GM18907 (cell line): ENCODE data around the gene SETD1B.

Experiments
- ATAC-seq: cut with Tn5 transposase; IDR thresholded peaks from one replicate; pipeline ENCODE4 v1.9.1; 2021; ENCODE audit warnings: mild to moderate bottlenecking, moderate library complexity; ENCODE audit not compliant: unreplicated experiment

SETD1B gene

DNA sequence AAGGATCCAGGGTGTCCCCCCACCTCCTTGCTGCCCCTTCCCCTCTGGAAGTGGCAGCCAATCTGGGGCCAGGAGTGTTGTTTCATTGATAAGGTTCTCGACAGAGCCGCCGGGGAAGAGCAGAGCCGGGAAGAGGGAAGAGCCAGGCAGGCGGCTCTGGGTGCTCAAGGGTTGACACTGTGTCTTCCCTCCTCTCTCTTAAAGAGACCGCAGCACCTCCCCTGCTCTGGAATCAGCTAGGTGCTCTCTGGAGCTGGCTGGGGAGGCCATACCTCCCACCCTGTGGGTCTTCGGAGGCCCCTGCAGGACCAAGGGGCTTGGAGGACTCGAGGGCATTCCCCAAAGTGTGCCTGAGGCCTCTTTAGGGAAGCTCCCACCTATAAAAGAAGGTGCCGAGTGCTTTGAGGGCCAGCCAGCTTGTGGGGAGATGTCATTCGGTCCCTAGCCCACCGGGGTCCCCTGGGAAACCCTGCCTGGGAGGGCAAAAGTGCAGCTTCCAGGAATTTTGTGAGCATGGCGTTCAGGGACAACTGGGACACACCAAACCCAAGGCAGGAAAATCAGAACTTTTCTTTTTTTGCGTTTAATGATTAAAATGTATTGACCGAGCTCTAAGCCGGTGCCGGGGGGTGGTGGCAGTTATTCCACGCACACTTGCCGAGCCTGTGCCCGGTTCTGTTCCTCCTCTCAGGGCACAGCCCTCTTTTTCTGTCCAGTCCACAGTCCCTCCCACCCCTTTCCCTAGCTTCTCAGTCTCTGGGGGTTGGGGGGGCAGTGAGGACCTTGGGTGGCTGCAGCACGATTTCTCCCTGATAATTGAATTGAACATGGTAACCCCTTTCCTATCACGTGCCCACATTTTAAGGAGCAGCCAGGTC lies 3.0 kb downstream of the SETD1B start:
- ATAC-seq = no peak

DNA sequence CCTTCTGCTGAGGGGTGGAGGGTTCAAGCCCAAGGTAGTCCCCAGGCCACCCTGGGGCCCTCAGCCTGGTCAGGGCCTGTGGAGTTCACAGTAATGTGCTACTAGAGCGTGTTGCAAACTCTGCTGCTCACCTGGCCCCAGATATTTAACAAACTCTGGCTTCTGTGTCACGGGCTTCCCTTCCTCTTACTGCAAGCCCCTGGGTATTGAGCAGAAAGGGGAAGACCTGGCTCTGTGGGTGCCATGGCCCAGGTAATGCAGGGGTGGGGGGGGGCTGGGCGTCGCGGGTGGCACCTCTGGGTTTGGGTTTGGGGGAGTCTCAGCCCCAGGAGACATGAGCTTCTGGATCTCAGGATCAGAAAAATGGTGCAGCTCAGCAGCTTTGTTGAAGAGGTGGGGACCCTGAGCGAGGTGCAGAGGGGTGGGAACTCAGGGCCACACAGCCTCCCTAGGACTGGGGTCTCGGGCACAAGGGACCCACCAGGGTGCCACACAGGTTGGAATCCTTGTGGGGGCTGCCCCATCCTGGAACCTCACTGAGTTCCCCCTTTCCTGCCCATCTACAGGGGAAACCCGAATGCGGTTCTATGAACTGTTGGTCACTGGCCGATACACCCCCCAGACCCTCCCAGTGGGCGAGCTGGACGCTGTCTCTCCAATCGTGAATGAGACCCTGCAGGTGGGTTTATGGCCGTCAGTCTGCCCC lies 4.0 kb downstream of the SETD1B start:
- ATAC-seq = no peak

DNA sequence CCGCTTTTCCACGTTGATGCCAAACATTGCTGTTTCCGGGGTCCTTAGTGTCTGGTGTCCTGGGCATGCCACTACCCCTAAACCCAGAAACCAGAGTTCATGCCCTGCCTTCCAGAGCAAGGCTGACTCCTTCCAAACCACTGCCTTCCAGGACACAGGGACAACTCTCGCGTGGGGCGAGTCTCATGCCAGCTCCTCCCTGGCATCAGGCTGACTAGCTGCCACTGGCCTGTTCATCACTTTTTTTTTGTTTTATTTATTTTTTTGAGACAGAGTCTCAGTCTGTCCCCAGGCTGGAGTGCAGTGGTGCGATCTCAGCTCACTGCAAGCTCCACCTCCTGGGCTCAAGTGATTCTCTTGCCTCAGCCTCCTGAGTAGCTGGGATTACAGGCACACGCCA lies 4.8 kb downstream of the SETD1B start:
- no peak for ATAC-seq

DNA sequence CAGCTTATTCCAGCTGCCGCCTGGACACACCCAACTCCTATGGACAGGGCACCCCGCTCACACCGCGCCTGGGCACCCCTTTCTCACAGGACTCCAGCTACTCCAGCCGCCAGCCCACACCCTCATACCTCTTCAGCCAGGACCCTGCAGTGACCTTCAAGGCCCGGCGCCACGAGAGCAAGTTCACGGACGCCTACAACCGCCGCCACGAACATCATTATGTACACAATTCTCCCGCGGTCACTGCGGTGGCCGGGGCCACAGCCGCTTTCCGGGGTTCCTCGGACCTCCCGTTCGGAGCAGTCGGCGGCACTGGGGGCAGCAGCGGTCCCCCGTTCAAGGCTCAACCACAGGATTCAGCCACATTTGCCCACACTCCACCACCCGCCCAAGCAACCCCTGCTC lies 5.9 kb downstream of the SETD1B start:
- ATAC-seq = no peak

DNA sequence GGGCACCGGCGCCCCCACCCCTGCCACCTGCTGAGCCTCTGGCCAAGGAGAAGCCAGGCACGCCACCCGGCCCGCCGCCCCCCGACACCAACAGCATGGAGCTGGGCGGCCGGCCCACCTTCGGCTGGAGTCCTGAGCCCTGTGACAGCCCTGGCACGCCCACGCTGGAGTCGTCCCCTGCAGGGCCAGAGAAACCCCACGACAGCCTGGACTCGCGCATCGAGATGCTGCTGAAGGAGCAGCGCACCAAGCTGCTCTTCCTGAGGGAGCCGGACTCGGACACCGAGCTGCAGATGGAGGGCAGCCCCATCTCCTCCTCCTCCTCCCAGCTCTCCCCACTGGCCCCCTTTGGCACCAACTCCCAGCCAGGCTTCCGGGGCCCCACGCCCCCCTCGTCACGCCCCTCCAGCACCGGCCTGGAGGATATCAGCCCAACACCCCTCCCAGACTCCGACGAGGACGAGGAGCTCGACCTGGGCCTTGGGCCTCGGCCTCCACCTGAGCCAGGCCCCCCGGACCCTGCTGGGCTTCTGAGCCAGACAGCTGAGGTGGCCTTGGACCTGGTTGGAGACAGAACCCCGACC lies 6.5 kb downstream of the SETD1B start:
- ATAC-seq = no peak

DNA sequence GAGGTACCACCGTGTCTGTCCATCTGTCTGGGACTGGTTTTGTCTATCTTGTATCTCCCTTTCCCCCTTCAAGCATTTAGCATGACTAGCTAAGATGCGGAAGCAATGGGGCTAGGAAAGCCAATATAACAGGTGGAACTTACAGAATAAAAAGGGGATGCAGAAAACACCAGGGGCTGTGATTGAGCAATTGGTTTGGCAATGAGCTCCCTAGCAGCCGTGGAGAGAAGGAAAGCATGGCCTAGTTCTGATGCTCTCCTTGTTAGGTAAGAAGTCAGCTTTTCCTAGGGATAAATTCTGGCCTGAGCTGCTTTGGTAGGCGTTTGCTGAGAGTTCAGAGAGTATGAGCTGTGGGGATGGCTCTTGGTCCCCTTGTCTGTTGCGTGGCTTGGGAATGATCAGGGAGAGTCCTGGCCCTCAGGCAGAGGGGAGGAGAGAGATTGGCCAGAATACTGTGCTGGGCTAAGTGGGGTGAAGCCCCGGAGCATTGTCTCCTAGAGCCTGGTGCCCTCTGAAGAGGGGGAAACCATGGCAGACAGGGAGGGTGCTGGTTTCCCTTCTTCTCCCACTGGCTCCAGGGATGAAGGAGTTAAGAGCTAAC lies 7.1 kb downstream of the SETD1B start:
- ATAC-seq = no peak

DNA sequence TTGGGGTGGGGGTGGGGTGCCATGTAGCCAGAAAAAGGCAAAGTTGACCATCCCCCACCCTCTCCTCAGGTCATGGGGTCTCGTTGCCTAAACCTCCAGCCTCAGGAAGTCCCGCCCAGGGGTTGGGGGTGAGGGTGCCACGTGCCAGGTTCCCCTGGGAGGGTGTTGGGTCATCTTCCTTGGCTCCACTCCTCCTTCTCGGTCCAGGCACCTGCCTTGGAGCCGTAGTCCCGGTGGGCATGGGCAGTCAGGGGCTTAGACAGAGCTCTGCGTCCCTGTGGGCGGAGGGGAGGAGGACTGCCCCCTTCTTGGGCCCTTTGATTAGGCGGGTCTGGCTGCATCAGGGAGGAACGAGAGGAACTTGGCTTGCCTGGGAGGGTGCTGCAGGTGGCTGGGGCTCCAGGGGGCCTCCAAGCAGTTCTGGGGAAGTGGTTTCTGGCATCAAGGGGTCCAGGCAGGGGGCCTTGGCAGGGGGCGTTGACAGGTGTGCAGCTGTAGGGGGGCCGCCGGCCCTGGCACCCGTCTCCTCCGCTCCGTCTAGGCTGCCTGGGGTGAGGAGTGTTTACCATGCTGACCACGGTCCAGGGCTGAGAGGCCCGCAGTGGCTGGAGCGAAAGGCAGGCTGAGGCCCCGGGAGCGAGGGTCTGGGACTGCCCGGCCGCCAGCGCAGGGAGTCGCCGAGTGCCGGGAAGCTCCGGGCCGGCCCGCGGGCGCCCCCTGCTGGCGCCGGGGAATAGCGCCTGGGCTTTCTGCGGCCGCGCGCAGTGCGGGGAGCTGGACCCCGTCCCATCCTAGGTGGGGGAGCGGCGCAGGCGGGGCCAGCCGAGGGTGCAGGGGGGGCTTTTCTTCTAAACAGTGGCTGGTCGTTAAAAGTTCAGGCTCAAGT lies 7.9 kb downstream of the SETD1B start:
- ATAC-seq = peak; percentile 59

DNA sequence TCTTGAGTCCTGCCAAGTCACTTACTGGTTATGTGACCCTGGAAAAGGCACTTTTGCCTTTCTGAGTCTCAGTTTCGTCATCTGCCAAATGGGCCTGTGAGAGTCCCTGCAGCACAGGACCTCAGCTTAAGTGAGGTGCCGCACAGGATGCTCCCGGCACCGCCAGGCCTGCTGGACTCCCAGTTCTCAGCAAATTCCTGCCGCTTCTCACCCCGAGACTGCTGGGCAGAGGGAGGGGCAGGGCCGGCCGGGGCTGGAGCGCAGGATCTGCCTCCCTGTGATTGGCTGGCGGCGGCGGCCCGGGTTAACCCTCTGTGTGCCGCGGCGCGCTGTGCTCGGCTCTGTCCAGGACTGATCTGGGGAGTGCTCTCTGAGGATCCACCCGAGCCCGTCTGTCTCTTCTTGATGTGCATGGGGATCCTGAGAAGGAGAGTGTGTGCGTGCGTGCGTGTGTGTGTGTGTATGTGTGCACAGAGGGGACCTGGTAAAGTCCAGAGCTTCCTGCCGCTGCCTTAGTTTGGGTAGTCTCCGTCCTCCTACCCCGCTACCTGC lies 8.6 kb downstream of the SETD1B start:
- ATAC-seq = no peak

DNA sequence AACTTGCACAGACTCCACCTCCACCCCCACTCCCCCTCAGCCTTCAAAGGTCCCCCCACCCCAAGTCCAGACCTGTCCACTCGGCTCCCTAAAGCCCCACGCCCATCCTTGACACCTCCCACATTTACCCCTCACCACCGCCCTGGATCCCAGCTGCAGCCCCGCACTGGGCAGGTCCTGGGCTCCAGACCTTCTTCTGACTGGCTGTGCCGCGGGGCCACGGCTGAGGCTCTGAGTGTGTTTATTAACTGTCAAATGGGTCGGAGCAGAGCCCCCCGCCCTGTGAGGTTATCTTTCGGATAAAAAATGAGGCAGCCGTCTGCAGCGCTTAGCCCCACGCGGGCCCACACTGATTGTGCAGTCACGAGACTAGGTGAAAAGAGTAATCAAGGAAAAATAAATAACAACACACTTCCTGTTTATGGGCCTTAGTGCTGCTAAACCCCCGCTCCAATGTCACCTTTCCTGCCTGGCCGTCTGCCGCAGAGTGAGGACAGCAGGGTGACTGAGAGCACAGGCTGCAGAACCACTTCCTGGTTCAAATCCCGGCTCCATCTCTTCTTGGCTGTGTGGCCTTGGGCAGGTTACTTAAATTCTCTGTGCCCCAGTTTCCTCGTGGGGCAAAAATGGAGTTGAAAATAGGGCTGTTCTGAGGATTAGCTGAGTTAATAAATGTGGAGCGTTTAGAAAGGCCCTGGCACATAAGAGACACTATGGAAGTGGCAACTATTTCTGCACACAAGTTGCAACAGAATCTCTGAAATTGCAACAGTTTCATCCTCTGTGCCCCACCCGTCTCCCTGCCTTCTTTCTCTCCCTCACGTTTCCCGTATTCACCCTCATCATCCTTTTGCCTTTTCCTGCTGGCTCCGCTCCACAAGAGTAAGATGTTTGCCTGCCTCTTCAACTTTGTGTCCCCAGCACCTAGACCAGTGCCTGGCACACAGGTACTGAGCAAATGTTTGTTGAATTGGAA lies 9.4 kb downstream of the SETD1B start:
- ATAC-seq = no peak

DNA sequence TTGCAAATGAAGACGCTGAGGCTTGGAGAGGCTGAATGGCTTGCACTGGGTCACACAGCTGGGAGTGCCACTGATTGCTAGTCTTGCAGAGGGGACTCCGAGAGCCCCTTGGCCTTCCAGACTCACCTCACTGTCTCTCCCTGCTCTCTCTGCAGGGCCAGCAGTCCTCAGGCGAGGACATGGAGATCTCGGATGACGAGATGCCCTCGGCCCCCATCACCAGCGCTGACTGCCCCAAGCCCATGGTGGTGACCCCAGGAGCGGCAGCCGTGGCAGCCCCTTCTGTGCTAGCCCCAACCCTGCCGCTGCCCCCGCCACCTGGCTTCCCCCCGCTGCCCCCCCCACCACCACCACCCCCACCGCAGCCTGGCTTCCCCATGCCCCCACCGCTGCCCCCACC lies 10.1 kb downstream of the SETD1B start:
- ATAC-seq = no peak

DNA sequence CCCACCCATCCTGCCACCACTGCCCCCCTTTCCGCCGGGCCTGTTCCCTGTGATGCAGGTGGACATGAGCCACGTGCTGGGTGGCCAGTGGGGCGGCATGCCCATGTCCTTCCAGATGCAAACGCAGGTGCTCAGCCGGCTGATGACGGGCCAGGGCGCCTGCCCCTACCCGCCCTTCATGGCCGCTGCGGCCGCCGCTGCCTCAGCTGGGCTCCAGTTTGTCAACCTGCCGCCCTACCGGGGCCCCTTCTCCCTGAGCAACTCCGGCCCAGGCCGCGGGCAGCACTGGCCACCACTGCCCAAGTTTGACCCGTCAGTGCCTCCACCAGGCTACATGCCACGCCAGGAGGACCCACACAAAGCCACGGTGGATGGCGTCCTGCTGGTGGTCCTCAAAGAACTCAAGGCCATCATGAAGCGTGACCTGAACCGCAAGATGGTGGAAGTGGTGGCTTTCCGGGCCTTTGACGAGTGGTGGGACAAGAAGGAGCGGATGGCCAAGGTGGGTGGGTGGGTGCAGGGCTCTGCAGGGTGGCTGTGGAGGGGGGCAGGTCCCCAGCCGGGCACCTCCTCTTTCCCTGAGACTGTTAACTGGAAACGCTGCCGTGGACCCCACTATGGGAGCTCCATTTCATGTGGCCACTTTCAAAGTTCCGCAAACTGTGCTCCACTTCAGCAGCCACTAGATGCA lies 10.8 kb downstream of the SETD1B start:
- ATAC-seq = no peak

DNA sequence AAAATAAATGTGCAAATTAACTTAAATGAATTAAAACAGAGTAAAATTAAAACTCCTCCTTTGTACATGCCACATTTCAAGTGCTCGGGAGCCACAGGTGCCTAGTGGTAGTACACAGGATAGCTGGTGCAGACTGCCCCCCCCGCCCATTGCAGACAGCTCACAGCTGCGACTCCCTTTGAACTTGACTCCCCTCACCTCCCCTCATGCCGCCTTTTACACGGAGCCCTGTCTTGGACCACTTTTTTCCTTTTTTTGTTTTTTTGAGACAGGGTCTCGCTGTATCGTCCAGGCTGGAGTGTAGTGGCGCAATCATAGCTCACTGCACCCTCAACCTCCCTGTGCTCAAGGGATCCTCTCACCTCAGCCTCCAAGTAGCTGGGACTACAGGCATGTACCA lies 11.5 kb downstream of the SETD1B start:
- no peak for ATAC-seq

DNA sequence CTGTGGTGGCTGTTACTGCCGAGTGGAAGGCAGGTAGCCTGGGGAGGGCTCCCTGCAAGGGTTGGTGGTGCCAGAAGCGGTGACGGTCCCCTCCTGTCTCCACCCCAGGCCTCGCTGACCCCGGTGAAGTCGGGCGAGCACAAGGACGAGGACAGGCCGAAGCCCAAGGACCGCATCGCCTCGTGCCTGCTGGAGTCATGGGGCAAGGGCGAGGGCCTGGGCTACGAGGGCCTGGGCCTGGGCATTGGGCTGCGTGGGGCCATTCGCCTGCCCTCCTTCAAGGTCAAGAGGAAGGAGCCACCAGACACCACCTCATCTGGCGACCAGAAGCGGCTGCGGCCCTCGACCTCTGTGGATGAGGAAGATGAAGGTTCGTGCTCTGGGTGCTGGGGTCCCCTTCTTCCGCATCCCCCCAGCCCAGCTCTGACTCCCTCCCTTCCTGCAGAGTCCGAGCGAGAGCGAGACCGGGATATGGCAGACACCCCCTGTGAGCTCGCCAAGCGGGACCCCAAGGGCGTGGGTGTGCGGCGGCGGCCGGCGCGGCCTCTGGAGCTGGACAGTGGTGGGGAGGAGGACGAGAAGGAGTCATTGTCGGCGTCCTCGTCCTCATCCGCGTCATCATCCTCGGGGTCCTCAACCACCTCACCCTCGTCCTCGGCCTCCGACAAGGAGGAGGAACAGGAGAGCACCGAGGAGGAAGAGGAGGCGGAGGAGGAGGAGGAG lies 13.3 kb downstream of the SETD1B start:
- no peak for ATAC-seq

DNA sequence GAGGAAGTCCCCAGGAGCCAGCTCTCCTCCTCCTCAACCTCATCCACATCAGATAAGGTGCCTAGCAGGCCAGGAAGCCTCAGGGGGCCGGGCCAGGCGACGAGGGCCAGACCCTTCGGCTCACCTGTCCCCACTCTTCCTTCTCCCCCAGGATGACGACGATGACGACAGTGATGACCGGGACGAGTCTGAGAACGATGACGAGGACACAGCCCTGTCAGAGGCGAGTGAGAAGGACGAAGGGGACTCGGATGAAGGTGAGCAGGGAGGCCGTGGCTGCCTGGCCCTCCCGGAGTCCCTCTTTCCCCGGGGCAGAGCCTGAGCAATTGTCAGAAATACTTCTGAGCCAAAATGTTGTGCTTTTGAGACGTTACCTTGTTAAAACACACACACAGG lies 13.8 kb downstream of the SETD1B start:
- ATAC-seq = no peak

DNA sequence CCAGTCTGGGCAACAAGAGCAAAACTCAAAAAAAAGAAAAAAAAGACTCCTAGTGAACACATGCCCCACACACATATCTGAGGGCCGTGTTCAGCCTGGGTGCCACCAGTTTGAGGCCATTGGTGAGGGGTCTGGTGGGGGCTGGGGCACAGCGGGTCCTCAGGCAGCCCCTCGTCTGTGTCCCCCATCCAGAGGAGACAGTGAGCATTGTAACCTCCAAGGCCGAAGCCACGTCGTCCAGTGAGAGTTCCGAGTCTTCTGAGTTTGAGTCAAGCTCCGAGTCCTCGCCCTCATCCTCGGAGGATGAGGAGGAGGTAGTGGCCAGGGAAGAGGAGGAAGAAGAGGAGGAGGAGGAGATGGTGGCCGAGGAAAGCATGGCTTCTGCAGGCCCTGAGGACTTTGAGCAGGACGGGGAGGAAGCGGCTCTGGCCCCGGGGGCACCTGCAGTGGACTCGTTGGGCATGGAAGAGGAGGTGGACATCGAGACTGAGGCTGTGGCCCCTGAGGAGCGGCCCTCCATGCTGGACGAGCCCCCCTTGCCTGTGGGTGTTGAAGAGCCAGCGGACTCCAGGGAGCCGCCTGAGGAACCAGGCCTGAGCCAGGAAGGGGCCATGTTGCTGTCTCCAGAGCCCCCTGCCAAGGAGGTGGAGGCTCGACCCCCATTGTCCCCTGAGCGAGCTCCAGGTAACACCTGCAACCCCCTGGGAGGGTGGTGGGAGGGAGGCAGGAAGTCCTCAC lies 15.6 kb downstream of the SETD1B start:
- ATAC-seq = no peak

DNA sequence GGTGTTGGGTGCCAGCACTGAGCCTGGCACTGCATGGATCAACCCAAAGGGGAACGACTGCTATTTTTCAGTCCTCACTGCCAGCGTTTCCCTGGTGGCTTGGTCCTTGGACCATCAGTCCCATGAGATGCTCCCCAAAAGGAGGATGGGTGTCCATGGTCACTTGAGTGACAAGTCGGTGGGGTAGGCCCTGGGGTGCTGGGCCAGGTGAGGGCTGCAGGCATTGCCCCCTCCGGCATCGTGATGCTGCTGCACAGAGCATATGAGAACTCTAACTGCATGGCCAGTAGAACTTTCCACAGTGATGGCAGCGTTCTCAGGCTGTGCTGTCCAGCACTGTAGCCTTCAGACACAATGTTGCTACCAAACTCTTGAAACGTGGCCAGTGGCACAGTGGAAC lies 16.2 kb downstream of the SETD1B start:
- ATAC-seq = no peak

DNA sequence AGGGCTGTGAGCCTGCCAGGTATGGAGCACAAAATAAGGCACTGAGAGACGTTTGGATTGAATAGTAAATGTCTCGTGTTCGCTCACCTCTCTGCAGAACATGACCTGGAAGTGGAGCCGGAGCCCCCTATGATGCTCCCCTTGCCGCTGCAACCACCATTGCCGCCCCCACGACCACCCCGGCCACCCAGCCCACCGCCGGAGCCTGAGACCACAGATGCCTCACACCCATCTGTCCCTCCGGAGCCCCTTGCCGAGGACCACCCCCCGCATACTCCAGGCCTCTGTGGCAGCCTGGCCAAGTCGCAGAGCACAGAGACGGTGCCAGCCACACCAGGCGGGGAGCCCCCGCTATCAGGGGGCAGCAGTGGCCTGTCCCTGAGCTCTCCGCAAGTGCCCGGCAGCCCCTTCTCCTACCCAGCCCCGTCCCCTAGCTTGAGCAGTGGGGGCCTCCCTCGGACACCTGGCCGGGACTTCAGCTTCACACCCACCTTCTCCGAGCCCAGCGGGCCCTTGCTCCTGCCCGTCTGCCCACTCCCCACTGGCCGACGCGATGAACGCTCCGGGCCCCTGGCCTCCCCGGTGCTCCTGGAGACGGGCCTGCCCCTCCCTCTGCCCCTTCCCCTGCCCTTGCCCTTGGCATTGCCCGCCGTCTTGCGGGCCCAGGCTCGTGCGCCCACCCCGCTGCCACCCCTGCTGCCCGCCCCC lies 18.7 kb downstream of the SETD1B start:
- no peak for ATAC-seq
